Measurements from ENCODE around the gene FREM2.

Gene FREM2

GRCh38 chr13:38707460-38707859 lies 20.6 kb downstream of the FREM2 start:
- no peaks in the 10 kb centered on the region for H3K36me3 ChIP-seq (ENCODE audit: control insufficient read depth, insufficient read depth, low read length)
- H3K4me1 ChIP-seq (ENCODE audit: control insufficient read depth, insufficient read depth, low read length, poor library complexity, severe bottlenecking) = no peaks in the 10 kb centered on the region
- WGBS, 2 experiments (ENCODE audit: insufficient coverage in 2 of 2) = 100% methylated on average over 1 of the region's 3 CpGs; no CpG with 5 or more reads in 1 of the 2 experiments
- no peak overlapping the region for H3K27ac ChIP-seq (ENCODE audit: low read depth, low read length, severe bottlenecking)
- H3K9me3 ChIP-seq (ENCODE audit: control insufficient read depth, low read length) = no peaks in the 10 kb centered on the region
- H3K4me3 ChIP-seq (ENCODE audit: extremely low read depth, insufficient read depth, low read length, poor library complexity, severe bottlenecking) = no peak overlapping the region

- no peak overlapping the region for H3K27ac ChIP-seq (ENCODE audit: low read depth, low read length, severe bottlenecking)
- 67% methylated on average over 1 of the region's 2 CpGs; no CpG with 5 or more reads in 1 of the 2 experiments for WGBS, 2 experiments (ENCODE audit: insufficient coverage in 2 of 2)
- H3K36me3 ChIP-seq (ENCODE audit: control insufficient read depth, insufficient read depth, low read length) = no peaks in the 10 kb centered on the region
- H3K9me3 ChIP-seq (ENCODE audit: control insufficient read depth, low read length) = no peaks in the 10 kb centered on the region
- H3K4me3 ChIP-seq (ENCODE audit: extremely low read depth, insufficient read depth, low read length, poor library complexity, severe bottlenecking) = no peak overlapping the region
- no peaks in the 10 kb centered on the region for H3K4me1 ChIP-seq (ENCODE audit: control insufficient read depth, insufficient read depth, low read length, poor library complexity, severe bottlenecking)
Observed at GRCh38 chr13:38713046-38713445, 26.2 kb downstream of the FREM2 start.

GRCh38 chr13:38718374-38718773 lies 31.5 kb downstream of the FREM2 start:
- H3K4me3 ChIP-seq (ENCODE audit: extremely low read depth, insufficient read depth, low read length, poor library complexity, severe bottlenecking) = no peak overlapping the region
- no peak overlapping the region for H3K27ac ChIP-seq (ENCODE audit: low read depth, low read length, severe bottlenecking)
- no peaks in the 10 kb centered on the region for H3K4me1 ChIP-seq (ENCODE audit: control insufficient read depth, insufficient read depth, low read length, poor library complexity, severe bottlenecking)
- H3K36me3 ChIP-seq (ENCODE audit: control insufficient read depth, insufficient read depth, low read length) = no peaks in the 10 kb centered on the region
- WGBS, 2 experiments (ENCODE audit: insufficient coverage in 2 of 2) = 100% methylated on average over 2 of the region's 4 CpGs; no CpG with 5 or more reads in 1 of the 2 experiments
- H3K9me3 ChIP-seq (ENCODE audit: control insufficient read depth, low read length) = no peaks in the 10 kb centered on the region

- Histone ChIP-seq H3K4me3 (ENCODE audit: extremely low read depth, insufficient read depth, low read length, poor library complexity, severe bottlenecking) (no peak overlapping the region), H3K36me3 (ENCODE audit: control insufficient read depth, insufficient read depth, low read length) (no peaks in the 10 kb centered on the region), H3K27ac (ENCODE audit: low read depth, low read length, severe bottlenecking) (no peak overlapping the region), H3K9me3 (ENCODE audit: control insufficient read depth, low read length) (no peaks in the 10 kb centered on the region), H3K4me1 (ENCODE audit: control insufficient read depth, insufficient read depth, low read length, poor library complexity, severe bottlenecking) (no peaks in the 10 kb centered on the region)
- 94 to 100% methylated on average over 3 of the region's 4 CpGs for WGBS, 2 experiments (ENCODE audit: insufficient coverage in 2 of 2)
Observed at GRCh38 chr13:38730332-38730731, 43.5 kb downstream of the FREM2 start.

- no peaks in the 10 kb centered on the region for H3K4me1 ChIP-seq (ENCODE audit: control insufficient read depth, insufficient read depth, low read length, poor library complexity, severe bottlenecking)
- H3K4me3 ChIP-seq (ENCODE audit: extremely low read depth, insufficient read depth, low read length, poor library complexity, severe bottlenecking) = no peak overlapping the region
- H3K36me3 ChIP-seq (ENCODE audit: control insufficient read depth, insufficient read depth, low read length) = no peaks in the 10 kb centered on the region
- no peak overlapping the region for H3K27ac ChIP-seq (ENCODE audit: low read depth, low read length, severe bottlenecking)
- WGBS, 2 experiments (ENCODE audit: insufficient coverage in 2 of 2) = no CpG with 5 or more reads among the region's 1 CpG
- H3K9me3 ChIP-seq (ENCODE audit: control insufficient read depth, low read length) = no peaks in the 10 kb centered on the region
Observed at GRCh38 chr13:38733146-38733545, 46.3 kb downstream of the FREM2 start.

GRCh38 chr13:38735665-38736440 lies 49.0 kb downstream of the FREM2 start:
- WGBS, 2 experiments (ENCODE audit: insufficient coverage in 2 of 2) = 80 to 86% methylated on average over 4 of the region's 6 CpGs
- Histone ChIP-seq H3K4me3 (ENCODE audit: extremely low read depth, insufficient read depth, low read length, poor library complexity, severe bottlenecking) (no peak overlapping the region), H3K9me3 (ENCODE audit: control insufficient read depth, low read length) (no peaks in the 10 kb centered on the region), H3K27ac (ENCODE audit: low read depth, low read length, severe bottlenecking) (peak overlapping the region; percentile 24), H3K36me3 (ENCODE audit: control insufficient read depth, insufficient read depth, low read length) (no peaks in the 10 kb centered on the region), H3K4me1 (ENCODE audit: control insufficient read depth, insufficient read depth, low read length, poor library complexity, severe bottlenecking) (no peaks in the 10 kb centered on the region)

- Histone ChIP-seq H3K4me1 (ENCODE audit: control insufficient read depth, insufficient read depth, low read length, poor library complexity, severe bottlenecking) (no peaks in the 10 kb centered on the region), H3K4me3 (ENCODE audit: extremely low read depth, insufficient read depth, low read length, poor library complexity, severe bottlenecking) (no peak overlapping the region), H3K9me3 (ENCODE audit: control insufficient read depth, low read length) (no peaks in the 10 kb centered on the region), H3K36me3 (ENCODE audit: control insufficient read depth, insufficient read depth, low read length) (no peaks in the 10 kb centered on the region), H3K27ac (ENCODE audit: low read depth, low read length, severe bottlenecking) (no peak overlapping the region)
- WGBS, 2 experiments (ENCODE audit: insufficient coverage in 2 of 2) = 100% methylated on average over 1 of the region's 4 CpGs; no CpG with 5 or more reads in 1 of the 2 experiments
Observed at GRCh38 chr13:38743466-38743865, 56.6 kb downstream of the FREM2 start.

- Histone ChIP-seq H3K9me3 (ENCODE audit: control insufficient read depth, low read length) (no peaks in the 10 kb centered on the region), H3K27ac (ENCODE audit: low read depth, low read length, severe bottlenecking) (no peak overlapping the region), H3K36me3 (ENCODE audit: control insufficient read depth, insufficient read depth, low read length) (no peaks in the 10 kb centered on the region), H3K4me3 (ENCODE audit: extremely low read depth, insufficient read depth, low read length, poor library complexity, severe bottlenecking) (no peak overlapping the region), H3K4me1 (ENCODE audit: control insufficient read depth, insufficient read depth, low read length, poor library complexity, severe bottlenecking) (no peaks in the 10 kb centered on the region)
- WGBS, 2 experiments (ENCODE audit: insufficient coverage in 2 of 2) = 78 to 88% methylated on average over 1 of the region's 5 CpGs
Observed at GRCh38 chr13:38752686-38753085, 65.8 kb downstream of the FREM2 start.

GRCh38 chr13:38753878-38754277 lies 67.0 kb downstream of the FREM2 start:
- Histone ChIP-seq H3K4me3 (ENCODE audit: extremely low read depth, insufficient read depth, low read length, poor library complexity, severe bottlenecking) (no peak overlapping the region), H3K36me3 (ENCODE audit: control insufficient read depth, insufficient read depth, low read length) (no peaks in the 10 kb centered on the region), H3K4me1 (ENCODE audit: control insufficient read depth, insufficient read depth, low read length, poor library complexity, severe bottlenecking) (no peaks in the 10 kb centered on the region), H3K9me3 (ENCODE audit: control insufficient read depth, low read length) (no peaks in the 10 kb centered on the region), H3K27ac (ENCODE audit: low read depth, low read length, severe bottlenecking) (no peak overlapping the region)
- 100% methylated on average over 1 of the region's 2 CpGs; no CpG with 5 or more reads in 1 of the 2 experiments for WGBS, 2 experiments (ENCODE audit: insufficient coverage in 2 of 2)

GRCh38 chr13:38755793-38756192 lies 68.9 kb downstream of the FREM2 start:
- Histone ChIP-seq H3K4me3 (ENCODE audit: extremely low read depth, insufficient read depth, low read length, poor library complexity, severe bottlenecking) (no peak overlapping the region), H3K36me3 (ENCODE audit: control insufficient read depth, insufficient read depth, low read length) (no peaks in the 10 kb centered on the region), H3K4me1 (ENCODE audit: control insufficient read depth, insufficient read depth, low read length, poor library complexity, severe bottlenecking) (no peaks in the 10 kb centered on the region), H3K9me3 (ENCODE audit: control insufficient read depth, low read length) (no peaks in the 10 kb centered on the region), H3K27ac (ENCODE audit: low read depth, low read length, severe bottlenecking) (no peak overlapping the region)
- WGBS, 2 experiments (ENCODE audit: insufficient coverage in 2 of 2) = no CpG with 5 or more reads among the region's 2 CpGs

- Histone ChIP-seq H3K27ac (ENCODE audit: low read depth, low read length, severe bottlenecking) (no peak overlapping the region), H3K36me3 (ENCODE audit: control insufficient read depth, insufficient read depth, low read length) (no peaks in the 10 kb centered on the region), H3K4me1 (ENCODE audit: control insufficient read depth, insufficient read depth, low read length, poor library complexity, severe bottlenecking) (no peaks in the 10 kb centered on the region), H3K4me3 (ENCODE audit: extremely low read depth, insufficient read depth, low read length, poor library complexity, severe bottlenecking) (no peak overlapping the region), H3K9me3 (ENCODE audit: control insufficient read depth, low read length) (no peaks in the 10 kb centered on the region)
- WGBS, 2 experiments (ENCODE audit: insufficient coverage in 2 of 2) = 56 to 62% methylated on average over 4 to 5 of the region's 5 CpGs
Observed at GRCh38 chr13:38758277-38758676, 71.4 kb downstream of the FREM2 start.

All from mesodermal cell (in vitro differentiated cells).